ENCODE measurements around the gene PELI3. TPM values are rescaled to one million over a fixed set of nuclear protein-coding genes. Genes with fewer than 3 reads are reported as not detected.
A peak's percentile ranks its signal among the peaks of the same experiment; 100 is the strongest.

PELI3 gene
- total RNA-seq, 8 experiments from 2014 or later: 5.4 to 16.9 (median 11.1) TPM

- Histone ChIP-seq H3K4me1 (replicated peaks in 1 of 2) (no peaks in the 10 kb centered on the region), H3K4me3 (no peak overlapping the region), H3K27ac (no peak overlapping the region)
- whole genome bisulfite sequencing, 10 experiments: 83 to 100% (median 100%) methylated on average over 1 of the region's 1 CpG; no CpG with 5 or more reads in 6 of the 10 experiments
- ATAC-seq (replicated peaks in 6 of 8): no peak
- in situ Hi-C loops (cut with MboI; ENCODE audit: low pct_unique_long_range_greater_than_20kb in 2 of 9, low sequenced_read_pairs in 9 of 9, unreplicated experiment in 9 of 9): no loop called here
These were observed 38.6 kb downstream of the PELI3 start for GRCh38 chr11:66505276-66505816.

DNA sequence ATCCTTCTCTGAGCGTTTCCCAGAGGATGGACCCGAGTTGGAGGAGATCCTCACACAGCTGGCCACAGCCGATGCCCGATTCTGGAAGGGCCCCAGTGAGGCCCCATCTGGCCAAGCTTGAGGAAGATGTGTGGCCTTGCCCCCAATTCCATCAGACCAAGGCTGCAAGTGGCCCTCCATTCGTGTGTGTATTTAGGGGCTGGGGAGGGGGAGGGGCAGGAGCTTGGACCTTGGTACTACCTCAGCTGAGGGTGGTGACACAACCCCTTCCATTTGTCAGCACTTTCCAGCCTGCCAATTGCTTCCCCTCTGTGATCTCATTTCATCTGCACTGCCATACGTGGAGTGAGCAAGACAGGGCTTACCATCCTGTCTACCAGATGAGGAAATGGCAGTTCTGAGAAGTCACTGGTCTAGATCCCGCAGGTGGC is 42.4 kb downstream of the PELI3 start:
- peak in 1 of 8 experiments; percentile 47 for ATAC-seq (replicated peaks in 6 of 8)
- H3K4me1 ChIP-seq (replicated peaks in 1 of 2): peaks cover 6% of the 10 kb centered on the region in 2 donors
- in situ Hi-C loops (cut with MboI; ENCODE audit: low pct_unique_long_range_greater_than_20kb in 2 of 9, low sequenced_read_pairs in 9 of 9, unreplicated experiment in 9 of 9): no loop called here
- 90 to 100% (median 100%) methylated on average over 1 to 2 of the region's 7 CpGs; no CpG with 5 or more reads in 7 of the 10 experiments for WGBS, 10 experiments
- no peak overlapping the region for H3K4me3 ChIP-seq
- no peak overlapping the region for H3K27ac ChIP-seq

DNA sequence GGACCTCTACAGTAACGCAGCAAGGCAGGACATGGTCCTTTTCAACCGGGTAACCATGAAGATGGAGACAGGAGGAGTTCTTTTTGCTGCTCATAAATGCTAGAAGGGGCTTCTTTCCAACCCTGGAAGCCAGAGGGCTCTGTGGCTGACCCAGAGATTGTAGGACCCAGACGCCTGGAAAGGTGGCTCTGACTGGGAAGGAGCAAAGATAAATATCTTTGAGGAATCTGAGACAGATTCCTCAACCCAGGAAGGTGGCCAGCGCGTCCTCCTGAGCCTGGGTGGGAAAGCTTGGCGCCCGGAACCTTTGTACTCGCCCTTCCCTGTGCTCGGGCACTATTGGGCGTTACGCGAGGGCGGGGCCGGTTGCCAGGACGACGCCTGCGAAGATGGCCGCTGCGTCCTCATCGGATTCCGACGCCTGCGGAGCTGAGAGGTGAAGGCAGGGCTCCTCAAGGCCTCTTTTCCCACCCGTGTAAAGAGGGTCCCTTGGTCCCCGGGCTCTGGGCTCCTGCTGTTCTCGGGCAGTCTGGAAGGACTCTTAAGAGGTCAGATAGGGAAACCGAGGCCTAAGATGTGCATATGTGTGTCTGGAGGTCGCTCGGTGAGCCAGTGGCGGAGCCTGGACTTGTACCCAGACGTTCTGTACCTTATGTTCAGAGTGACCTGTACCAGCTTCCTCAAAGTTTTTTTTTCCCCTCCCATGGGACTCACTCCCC is 43.7 kb downstream of the PELI3 start, which contains the start of gene BBS1:
Gene BBS1, plus strand, starts transcription at position 365 of the 719 bp plus-strand sequence. Its CDS starts 25 bp downstream, at position 390.
- 0 to 31% (median 2%) methylated on average over 1 to 25 of the region's 31 CpGs; no CpG with 5 or more reads in 1 of the 10 experiments for WGBS, 10 experiments
- ATAC-seq (replicated peaks in 6 of 8): peak; percentile 97 to 100 (median 98)
- in situ Hi-C loops (cut with MboI; ENCODE audit: low pct_unique_long_range_greater_than_20kb in 2 of 9, low sequenced_read_pairs in 9 of 9, unreplicated experiment in 9 of 9): no loop called here

DNA sequence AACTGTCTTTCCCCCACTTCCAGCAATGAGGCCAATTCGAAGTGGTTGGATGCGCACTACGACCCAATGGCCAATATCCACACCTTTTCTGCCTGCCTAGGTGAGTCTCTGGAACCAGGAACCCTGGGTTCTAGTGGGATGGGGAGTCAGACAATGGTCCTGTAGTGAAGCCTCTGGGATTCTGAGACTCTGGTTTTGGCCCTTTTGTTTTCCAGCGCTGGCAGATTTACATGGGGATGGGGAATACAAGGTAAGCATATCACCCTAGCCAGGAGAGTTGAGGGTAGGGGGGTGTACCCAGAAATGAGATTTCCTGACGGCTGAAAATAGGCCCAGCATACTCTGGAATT is 44.3 kb downstream of the PELI3 start:
- H3K4me3 ChIP-seq: peak overlapping the region; percentile 71 to 89 (median 85)
- 0% methylated on average over 1 to 4 of the region's 5 CpGs; no CpG with 5 or more reads in 3 of the 10 experiments for WGBS, 10 experiments
- peak overlapping the region; percentile 78 to 83 for H3K27ac ChIP-seq
- no peak for ATAC-seq (replicated peaks in 6 of 8)
- in situ Hi-C loops (cut with MboI; ENCODE audit: low pct_unique_long_range_greater_than_20kb in 2 of 9, low sequenced_read_pairs in 9 of 9, unreplicated experiment in 9 of 9): no loop called here
- peaks cover 6% of the 10 kb centered on the region in 2 donors for H3K4me1 ChIP-seq (replicated peaks in 1 of 2)

More for the DNA sequence above, 43.7 kb downstream of the PELI3 start, which contains the start of gene BBS1:
- H3K4me3 ChIP-seq: peak within 1 kb of the TSS; percentile 71 to 89 (median 85)
- peaks cover 6% of the 10 kb centered on the region in 2 donors for H3K4me1 ChIP-seq (replicated peaks in 1 of 2)
- H3K27ac ChIP-seq: peak within 1 kb of the TSS; percentile 78 to 83

DNA sequence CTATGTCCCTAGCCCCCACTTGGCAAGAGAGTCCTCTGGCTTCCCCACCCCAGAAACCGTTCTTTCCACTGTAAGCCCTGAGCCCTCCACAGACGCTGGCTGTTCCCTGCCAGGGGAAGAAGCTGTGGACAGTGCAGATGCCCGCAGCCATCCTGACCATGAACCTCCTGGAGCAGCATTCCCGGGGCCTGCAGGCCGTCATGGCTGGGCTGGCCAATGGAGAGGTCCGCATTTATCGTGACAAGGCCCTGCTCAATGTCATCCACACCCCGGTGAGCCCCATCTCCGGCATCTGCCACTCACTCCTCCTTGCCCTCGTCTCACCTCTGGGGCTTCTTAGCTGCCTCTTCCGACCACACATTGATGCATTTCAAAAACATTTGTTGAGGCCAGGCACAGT is 56.9 kb downstream of the PELI3 start:
- H3K27ac ChIP-seq: no peak overlapping the region
- H3K4me3 ChIP-seq: no peak overlapping the region
- in situ Hi-C loops (cut with MboI; ENCODE audit: low pct_unique_long_range_greater_than_20kb in 2 of 9, low sequenced_read_pairs in 9 of 9, unreplicated experiment in 9 of 9): no loop called here
- ATAC-seq (replicated peaks in 6 of 8): no peak
- 63 to 100% (median 80%) methylated on average over 1 to 4 of the region's 11 CpGs; no CpG with 5 or more reads in 5 of the 10 experiments for WGBS, 10 experiments
- no peaks in the 10 kb centered on the region for H3K4me1 ChIP-seq (replicated peaks in 1 of 2)

DNA sequence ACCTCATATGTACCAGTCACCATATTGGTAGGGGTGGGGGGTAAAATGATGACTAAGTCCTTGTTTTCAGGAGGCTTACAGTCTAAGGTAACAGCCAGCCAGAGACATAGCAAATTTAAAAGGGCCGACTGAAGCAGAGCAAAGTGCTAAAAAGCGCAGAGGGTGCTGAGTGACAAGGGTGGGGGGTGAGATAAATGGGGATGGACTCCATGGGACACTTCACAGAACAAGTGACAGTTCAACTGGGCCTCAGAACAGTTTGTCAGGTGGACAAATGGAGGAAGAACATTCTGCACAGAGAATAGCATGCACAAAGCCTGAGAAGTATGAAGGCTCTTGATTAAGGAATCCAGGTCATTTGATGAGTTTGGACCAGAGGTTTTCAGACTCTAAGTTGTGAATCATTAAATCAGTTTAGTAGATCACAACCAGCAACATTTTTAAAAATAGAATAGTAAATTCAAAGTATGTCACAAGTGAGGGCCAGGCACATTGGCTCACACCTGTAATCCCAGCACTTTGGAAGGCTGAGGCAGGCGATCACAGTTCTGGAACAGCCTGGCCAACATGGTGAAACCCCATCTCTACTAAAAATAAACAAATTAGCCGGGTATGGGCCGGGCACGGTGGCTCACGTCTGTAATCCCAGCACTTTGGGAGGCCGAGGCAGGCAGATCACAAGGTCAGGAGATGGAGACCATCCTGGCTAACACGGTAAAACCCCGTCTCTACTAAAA is 57.8 kb downstream of the PELI3 start:
- ATAC-seq (replicated peaks in 6 of 8): no peak
- H3K4me1 ChIP-seq (replicated peaks in 1 of 2): no peaks in the 10 kb centered on the region
- no peak overlapping the region for H3K4me3 ChIP-seq
- WGBS, 10 experiments: 60 to 100% (median 100%) methylated on average over 1 to 6 of the region's 10 CpGs; no CpG with 5 or more reads in 1 of the 10 experiments
- H3K27ac ChIP-seq: no peak overlapping the region
- in situ Hi-C loops (cut with MboI; ENCODE audit: low pct_unique_long_range_greater_than_20kb in 2 of 9, low sequenced_read_pairs in 9 of 9, unreplicated experiment in 9 of 9): no loop called here

Other genes with a start within 250 kb of the PELI3 start
- gene KLC2, start 209.2 kb upstream of the PELI3 start, total RNA-seq: 10 to 100 TPM in 7 of 8 experiments, 1 to 10 TPM in 1; 8.2 to 44.2 (median 28.3) TPM
- 100 to 1,000 TPM in 2 of 8 experiments, 10 to 100 TPM in 6; 43.1 to 114 (median 88.0) TPM for gene RAB1B, start 198.3 kb upstream of the PELI3 start, total RNA-seq
- gene CNIH2, start 188.7 kb upstream of the PELI3 start, total RNA-seq: 10 to 100 TPM in 5 of 8 experiments, 1 to 10 TPM in 2, under 1 TPM in 1; 0.41 to 53.9 (median 32.4) TPM
- gene YIF1A, start 177.8 kb upstream of the PELI3 start, total RNA-seq: 100 to 1,000 TPM in 4 of 8 experiments, 10 to 100 TPM in 4; 58.0 to 172 (median 101) TPM
- gene TMEM151A, start 175.0 kb upstream of the PELI3 start, total RNA-seq: 1 to 10 TPM in 6 of 8 experiments, under 1 TPM in 1, not detected in 1; 0.63 to 8.3 (median 3.7) TPM
- 100 to 1,000 TPM in 1 of 8 experiments, 10 to 100 TPM in 1, 1 to 10 TPM in 3, under 1 TPM in 3; 0.27 to 126 (median 3.8) TPM for gene CD248, start 149.9 kb upstream of the PELI3 start, total RNA-seq
- gene RIN1, start 130.5 kb upstream of the PELI3 start, total RNA-seq: 10 to 100 TPM in 1 of 8 experiments, 1 to 10 TPM in 5, under 1 TPM in 2; 0.60 to 24.5 (median 4.4) TPM
- 10 to 100 TPM; 17.5 to 55.5 (median 34.7) TPM for gene BRMS1, start 121.8 kb upstream of the PELI3 start, total RNA-seq
- 100 to 1,000 TPM in 1 of 8 experiments, 10 to 100 TPM in 7; 18.8 to 161 (median 44.9) TPM for gene B4GAT1, start 119.3 kb upstream of the PELI3 start, total RNA-seq
- gene SLC29A2, start 95.1 kb upstream of the PELI3 start, total RNA-seq: 10 to 100 TPM in 2 of 8 experiments, 1 to 10 TPM in 5, under 1 TPM in 1; 0.56 to 15.7 (median 3.5) TPM
- 10 to 100 TPM in 1 of 8 experiments, 1 to 10 TPM in 2, under 1 TPM in 5; 0.10 to 19.1 (median 0.32) TPM for gene NPAS4, start 45.9 kb upstream of the PELI3 start, total RNA-seq
- gene MRPL11, start 28.1 kb upstream of the PELI3 start, total RNA-seq: 10 to 100 TPM; 19.5 to 66.0 (median 25.3) TPM
- 10 to 100 TPM; 26.3 to 74.9 (median 35.4) TPM for gene DPP3, start 13.5 kb downstream of the PELI3 start, total RNA-seq
- gene BBS1, start 43.7 kb downstream of the PELI3 start, total RNA-seq: 10 to 100 TPM; 20.7 to 54.3 (median 27.6) TPM
- 10 to 100 TPM in 2 of 8 experiments, 1 to 10 TPM in 6; 5.2 to 12.7 (median 8.4) TPM for gene ZDHHC24, start 79.1 kb downstream of the PELI3 start, total RNA-seq
- gene ACTN3, start 80.0 kb downstream of the PELI3 start, total RNA-seq: under 1 TPM in 4 of 8 experiments, not detected in 4; 0.05 to 0.18 (median 0.10) TPM
- gene CTSF, start 101.7 kb downstream of the PELI3 start, total RNA-seq: 10 to 100 TPM in 5 of 8 experiments, 1 to 10 TPM in 3; 5.4 to 46.1 (median 22.8) TPM
- under 1 TPM; 0.36 to 0.96 (median 0.67) TPM for gene CCDC87, start 126.2 kb downstream of the PELI3 start, total RNA-seq
- gene CCS, start 126.3 kb downstream of the PELI3 start, total RNA-seq: 10 to 100 TPM; 29.6 to 61.9 (median 36.6) TPM
- 10 to 100 TPM; 31.7 to 88.4 (median 49.3) TPM for gene RBM14, start 149.7 kb downstream of the PELI3 start, total RNA-seq
- 100 to 1,000 TPM; 122 to 311 (median 170) TPM for gene RBM4, start 171.8 kb downstream of the PELI3 start, total RNA-seq
- gene RBM4B, start 211.0 kb downstream of the PELI3 start, total RNA-seq: 10 to 100 TPM; 14.9 to 59.5 (median 47.7) TPM